GM21515 (cell line): ENCODE data around the gene NDUFA12.
"Not testable (repeated sequence)": the region's sequence is repeated elsewhere in the genome, so short reads cannot be mapped to it uniquely, and the experiment has no call there.

Source experiments
- ATAC-seq: cut with Tn5 transposase; IDR thresholded peaks from one replicate; pipeline ENCODE4 v1.9.1; 2021; ENCODE audit not compliant: unreplicated experiment

The NDUFA12 gene

GRCh38 chr12:95003213-95003920 lies at the start of gene NDUFA12:
Gene NDUFA12, minus strand, starts transcription at chr12:95003697. Its CDS starts 17 bp downstream, at chr12:95003680.
- ATAC-seq = peak; percentile 99

GRCh38 chr12:95051241-95051640 lies 47.7 kb upstream of the NDUFA12 start:
- no peak for ATAC-seq

GRCh38 chr12:95037906-95038305 lies 34.4 kb upstream of the NDUFA12 start:
- ATAC-seq = no peak

GRCh38 chr12:95034750-95035149 lies 31.3 kb upstream of the NDUFA12 start:
- no peak for ATAC-seq

GRCh38 chr12:95022477-95022876 lies 19.0 kb upstream of the NDUFA12 start:
- no peak for ATAC-seq

GRCh38 chr12:95017482-95017881 lies 14.0 kb upstream of the NDUFA12 start:
- no peak for ATAC-seq

GRCh38 chr12:95016120-95016519 lies 12.6 kb upstream of the NDUFA12 start:
- ATAC-seq = no peak

GRCh38 chr12:95014554-95014953 lies 11.1 kb upstream of the NDUFA12 start:
- no peak for ATAC-seq

GRCh38 chr12:95006206-95006605 lies 2.7 kb upstream of the NDUFA12 start:
- no peak for ATAC-seq

- no peak for ATAC-seq
Measured at GRCh38 chr12:95004610-95005009, 1.1 kb upstream of the NDUFA12 start.

GRCh38 chr12:95003921-95004272 lies 400 bp upstream of the NDUFA12 start:
- ATAC-seq = no peak

GRCh38 chr12:95002754-95003153 lies 743 bp downstream of the NDUFA12 start:
- no peak for ATAC-seq

- no peak for ATAC-seq
Measured at GRCh38 chr12:94998326-94998725, 5.2 kb downstream of the NDUFA12 start.

GRCh38 chr12:94997726-94998125 lies 5.8 kb downstream of the NDUFA12 start:
- ATAC-seq = no peak

- ATAC-seq = no peak
Measured at GRCh38 chr12:94997061-94997460, 6.4 kb downstream of the NDUFA12 start.

GRCh38 chr12:94994312-94994711 lies 9.2 kb downstream of the NDUFA12 start:
- no peak for ATAC-seq

- ATAC-seq = not testable (repeated sequence)
Measured at GRCh38 chr12:94993855-94994254, 9.6 kb downstream of the NDUFA12 start.

- no peak for ATAC-seq
Measured at GRCh38 chr12:94990222-94990621, 13.3 kb downstream of the NDUFA12 start.

GRCh38 chr12:94988471-94988870 lies 15.0 kb downstream of the NDUFA12 start:
- ATAC-seq = no peak

- no peak for ATAC-seq
Measured at GRCh38 chr12:94987801-94988200, 15.7 kb downstream of the NDUFA12 start.

- no peak for ATAC-seq
Measured at GRCh38 chr12:94987076-94987669, 16.3 kb downstream of the NDUFA12 start.

- ATAC-seq = not testable (repeated sequence)
Measured at GRCh38 chr12:94985099-94985498, 18.4 kb downstream of the NDUFA12 start.

GRCh38 chr12:94983321-94983720 lies 20.2 kb downstream of the NDUFA12 start:
- no peak for ATAC-seq
